Thyroid gland (tissue), 4 donors: ENCODE measurements around the gene SCN3A. TPM values are rescaled to one million over a fixed set of nuclear protein-coding genes. Genes with fewer than 3 reads are reported as not detected.

Experiments
- DNase-seq, 2 donors: peaks; one replicate each; pipeline ENCODE4 v3.0.0-alpha.2; 2019
- H3K27ac ChIP-seq, 3 donors: fragments of 200-600 bp; sonication (generic); 1 replicate in 2 of 3; 2 replicates in 1 of 3; pipeline ENCODE4 v1.5.1; 2016 to 2019; ENCODE audit warnings: mild to moderate bottlenecking in 1 of 3, moderate library complexity in 1 of 3
- H3K27me3 ChIP-seq: fragments of 200-600 bp; sonication (generic); one replicate; pipeline ENCODE4 v1.5.1; 2019
- H3K36me3 ChIP-seq, 2 donors: fragments of 200-600 bp; sonication (generic); one replicate each; pipeline ENCODE4 v1.5.1; 2016 to 2019
- H3K4me1 ChIP-seq, 2 donors: fragments of 200-600 bp; sonication (generic); one replicate each; pipeline ENCODE4 v1.5.1; 2017 to 2019
- H3K4me3 ChIP-seq, 3 donors: fragments of 200-600 bp; sonication (generic); replicated peaks in 1 of 3; 1 replicate in 2 of 3; 2 replicates in 1 of 3; pipeline ENCODE4 v1.5.1; 2016; ENCODE audit warnings: mild to moderate bottlenecking in 1 of 3
- H3K9me3 ChIP-seq: fragments of 200-600 bp; sonication (generic); one replicate; pipeline ENCODE4 v1.5.1; 2017
- POLR2A ChIP-seq, 2 donors: fragments of 450-650 bp; IDR thresholded peaks; one replicate each; pipeline ENCODE4 v1.6.1; 2017; ENCODE audit warnings: antibody characterized with exemption in 2 of 2, mild to moderate bottlenecking in 2 of 2, moderate library complexity in 1 of 2
- WGBS, 2 donors: methylation state at CpG; one replicate each; pipeline ENCODE4 v1.1.5; 2017; 5-methylcytosine and 5-hydroxymethylcytosine counted together
- intact Hi-C: fragments of 100-400 bp; cut with DNase I; formaldehyde crosslinking; loops from one replicate; pipeline ENCODE4 v1.15.1; 2023
- total RNA-seq, 4 donors: library from RNA; depleted of rRNA; stranded (reverse); fragments of >200 nt; gene quantifications; one replicate each; pipeline ENCODE4 v1.2.3, GENCODE V29; 2016
- TF ChIP-seq, protein P1 (sequence below), 6 experiments: fragments of 200-600 bp in 3 of 6; fragments of 450-650 bp in 3 of 6; sonication (generic) in 3 of 6; IDR thresholded peaks; one replicate each; pipeline ENCODE4 v1.5.1; 2016 to 2019; ENCODE audit warnings: antibody characterized with exemption in 6 of 6, mild to moderate bottlenecking in 2 of 6, inconsistent platforms in 1 of 6, moderate library complexity in 1 of 6

Gene SCN3A
- total RNA-seq, 4 donors from 2014 or later, result 3.0 to 12.5 (median 4.1) TPM

DNA sequence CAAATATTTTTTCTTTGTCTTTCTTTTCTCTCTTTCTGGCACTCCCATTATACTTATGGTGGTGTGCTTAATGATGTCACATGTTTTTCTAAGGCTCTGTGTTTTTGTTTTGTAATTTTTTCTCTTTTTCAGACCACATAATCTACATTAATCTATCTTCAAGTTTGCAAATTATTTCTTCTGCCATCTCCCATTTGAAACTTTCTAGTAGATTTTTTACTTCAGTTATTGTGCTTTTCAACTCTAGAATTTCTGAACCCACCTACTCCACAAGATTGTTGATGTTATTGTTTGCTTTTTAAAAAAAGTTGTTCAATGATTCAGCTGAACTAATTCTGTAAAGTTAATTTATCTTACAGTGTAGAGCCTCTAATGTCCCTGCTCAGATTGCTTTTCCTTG, 121.4 kb downstream of the SCN3A start:
- no peak overlapping the region for H3K27ac ChIP-seq
- no peak overlapping the region for H3K4me3 ChIP-seq
- H3K9me3 ChIP-seq, result no peaks in the 10 kb centered on the region
- H3K4me1 ChIP-seq, result no peaks in the 10 kb centered on the region
- H3K36me3 ChIP-seq, result no peaks in the 10 kb centered on the region
- DNase-seq, result no peak
- TF ChIP-seq POLR2A (IDR thresholded peaks at IDR 0.05), result no peak
- TF ChIP-seq, protein P1, sequence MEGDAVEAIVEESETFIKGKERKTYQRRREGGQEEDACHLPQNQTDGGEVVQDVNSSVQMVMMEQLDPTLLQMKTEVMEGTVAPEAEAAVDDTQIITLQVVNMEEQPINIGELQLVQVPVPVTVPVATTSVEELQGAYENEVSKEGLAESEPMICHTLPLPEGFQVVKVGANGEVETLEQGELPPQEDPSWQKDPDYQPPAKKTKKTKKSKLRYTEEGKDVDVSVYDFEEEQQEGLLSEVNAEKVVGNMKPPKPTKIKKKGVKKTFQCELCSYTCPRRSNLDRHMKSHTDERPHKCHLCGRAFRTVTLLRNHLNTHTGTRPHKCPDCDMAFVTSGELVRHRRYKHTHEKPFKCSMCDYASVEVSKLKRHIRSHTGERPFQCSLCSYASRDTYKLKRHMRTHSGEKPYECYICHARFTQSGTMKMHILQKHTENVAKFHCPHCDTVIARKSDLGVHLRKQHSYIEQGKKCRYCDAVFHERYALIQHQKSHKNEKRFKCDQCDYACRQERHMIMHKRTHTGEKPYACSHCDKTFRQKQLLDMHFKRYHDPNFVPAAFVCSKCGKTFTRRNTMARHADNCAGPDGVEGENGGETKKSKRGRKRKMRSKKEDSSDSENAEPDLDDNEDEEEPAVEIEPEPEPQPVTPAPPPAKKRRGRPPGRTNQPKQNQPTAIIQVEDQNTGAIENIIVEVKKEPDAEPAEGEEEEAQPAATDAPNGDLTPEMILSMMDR (IDR thresholded peaks at IDR 0.05), result no peak
- no peaks in the 10 kb centered on the region for H3K27me3 ChIP-seq
- intact Hi-C loops, result no loop called here

DNA sequence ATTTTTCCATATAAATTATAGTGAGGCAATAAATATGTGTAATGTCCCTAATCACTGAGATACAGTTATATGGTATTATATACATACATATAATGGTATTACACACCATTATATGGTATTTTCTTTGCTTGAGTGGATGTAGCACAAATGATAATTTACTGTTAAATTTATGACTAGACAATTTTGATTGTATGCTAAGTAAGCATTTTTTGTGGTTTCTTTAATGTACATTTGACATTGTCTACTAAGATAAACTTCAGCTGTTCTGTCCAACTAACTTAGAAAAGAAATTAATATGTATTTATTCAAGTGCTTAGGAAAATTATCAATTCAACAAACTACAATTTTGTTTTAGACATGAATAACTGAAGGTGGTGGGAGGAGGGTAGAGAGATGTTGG, 122.6 kb downstream of the SCN3A start:
- H3K27ac ChIP-seq, result no peak overlapping the region
- no peaks in the 10 kb centered on the region for H3K4me1 ChIP-seq
- no peak overlapping the region for H3K4me3 ChIP-seq
- no peaks in the 10 kb centered on the region for H3K27me3 ChIP-seq
- no peak for DNase-seq
- TF ChIP-seq POLR2A (IDR thresholded peaks at IDR 0.05), result no peak
- TF ChIP-seq, protein P1 (IDR thresholded peaks at IDR 0.05), result no peak
- no peaks in the 10 kb centered on the region for H3K9me3 ChIP-seq
- no peaks in the 10 kb centered on the region for H3K36me3 ChIP-seq
- intact Hi-C loops, result no loop called here

DNA sequence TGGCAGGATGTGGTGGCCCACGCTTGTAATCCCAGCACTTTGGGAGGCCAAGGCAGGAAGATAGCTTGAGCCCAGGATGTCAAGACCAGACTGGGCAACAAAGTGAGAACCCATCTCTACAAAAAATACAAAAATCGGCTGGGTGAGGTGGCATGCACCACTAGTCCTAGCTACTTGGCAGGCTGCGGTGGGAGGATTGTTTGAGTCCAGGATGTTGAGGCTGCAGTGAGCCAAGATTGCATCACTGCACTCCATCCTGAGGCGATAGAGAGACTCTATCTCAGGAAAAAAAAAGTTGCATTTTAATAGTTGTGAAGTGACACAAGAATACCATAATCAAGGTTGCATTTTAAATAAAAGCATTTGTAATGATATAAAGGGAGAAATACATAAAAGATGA, 124.4 kb downstream of the SCN3A start:
- intact Hi-C loops, result no loop called here
- TF ChIP-seq, protein P1 (IDR thresholded peaks at IDR 0.05), result no peak
- TF ChIP-seq POLR2A (IDR thresholded peaks at IDR 0.05), result no peak
- no peak overlapping the region for H3K4me3 ChIP-seq
- DNase-seq, result no peak
- no peaks in the 10 kb centered on the region for H3K36me3 ChIP-seq
- WGBS, 2 donors, result 72 to 77% methylated on average over 4 of the region's 4 CpGs
- H3K4me1 ChIP-seq, result no peaks in the 10 kb centered on the region
- no peaks in the 10 kb centered on the region for H3K9me3 ChIP-seq
- H3K27ac ChIP-seq, result no peak overlapping the region
- no peaks in the 10 kb centered on the region for H3K27me3 ChIP-seq

DNA sequence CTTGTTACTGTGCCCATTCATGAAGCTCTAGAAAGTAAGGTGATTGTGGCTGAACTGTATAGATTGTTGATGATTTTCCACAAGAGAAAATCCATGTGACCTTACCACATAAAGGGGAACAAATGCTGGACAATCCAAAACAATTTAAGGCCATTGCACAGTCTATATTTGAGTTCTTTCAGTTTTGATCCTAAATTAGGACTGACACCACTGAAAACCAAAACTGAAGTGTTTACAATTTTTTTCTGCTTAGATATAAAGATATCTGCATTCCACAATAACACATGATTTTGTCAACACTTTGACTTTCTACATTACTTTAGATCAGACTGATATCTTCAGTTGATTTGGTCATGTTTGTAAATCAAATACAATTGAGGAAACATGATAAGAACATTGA, 124.9 kb downstream of the SCN3A start:
- TF ChIP-seq POLR2A (IDR thresholded peaks at IDR 0.05), result no peak
- TF ChIP-seq, protein P1 (IDR thresholded peaks at IDR 0.05), result no peak
- Histone ChIP-seq H3K4me3 (no peak overlapping the region), H3K27me3 (no peaks in the 10 kb centered on the region), H3K36me3 (no peaks in the 10 kb centered on the region), H3K4me1 (no peaks in the 10 kb centered on the region), H3K27ac (no peak overlapping the region), H3K9me3 (no peaks in the 10 kb centered on the region)
- DNase-seq, result no peak
- intact Hi-C loops, result no loop called here

DNA sequence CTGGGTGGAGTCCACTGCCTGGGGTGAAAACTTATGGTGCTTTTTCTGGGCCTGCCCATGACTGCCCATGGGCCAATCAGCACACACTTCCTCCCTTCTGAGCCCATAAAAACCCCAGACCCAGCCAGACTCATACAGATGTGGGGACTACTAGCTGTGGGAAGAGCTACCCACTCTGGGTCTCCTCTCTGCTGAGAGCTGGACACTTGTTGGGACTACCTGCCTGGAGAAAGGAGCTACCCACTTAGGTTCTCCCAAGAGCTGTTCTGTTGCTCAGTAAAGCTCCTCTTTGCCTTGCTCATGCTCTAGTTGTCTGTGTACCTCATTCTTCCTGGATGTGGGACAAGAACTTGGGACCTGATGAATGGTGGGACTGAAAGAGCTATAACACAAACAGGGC, 129.0 kb downstream of the SCN3A start:
- DNase-seq, result no peak
- no peaks in the 10 kb centered on the region for H3K36me3 ChIP-seq
- no peak for TF ChIP-seq POLR2A (IDR thresholded peaks at IDR 0.05)
- TF ChIP-seq, protein P1 (IDR thresholded peaks at IDR 0.05), result no peak
- no peaks in the 10 kb centered on the region for H3K27me3 ChIP-seq
- H3K4me1 ChIP-seq, result no peaks in the 10 kb centered on the region
- no peaks in the 10 kb centered on the region for H3K9me3 ChIP-seq
- no peak overlapping the region for H3K4me3 ChIP-seq
- no peak overlapping the region for H3K27ac ChIP-seq
- intact Hi-C loops, result no loop called here
